ENCODE results near the gene SOX10. TPM values are rescaled to one million over a fixed set of nuclear protein-coding genes. Genes with fewer than 3 reads are reported as not detected.

Gene SOX10
- total and polyA plus RNA-seq, 2 of the 13 experiments (the other 11 are each of a cell fraction or from before 2014, with no cell fraction given), result not detected

DNA sequence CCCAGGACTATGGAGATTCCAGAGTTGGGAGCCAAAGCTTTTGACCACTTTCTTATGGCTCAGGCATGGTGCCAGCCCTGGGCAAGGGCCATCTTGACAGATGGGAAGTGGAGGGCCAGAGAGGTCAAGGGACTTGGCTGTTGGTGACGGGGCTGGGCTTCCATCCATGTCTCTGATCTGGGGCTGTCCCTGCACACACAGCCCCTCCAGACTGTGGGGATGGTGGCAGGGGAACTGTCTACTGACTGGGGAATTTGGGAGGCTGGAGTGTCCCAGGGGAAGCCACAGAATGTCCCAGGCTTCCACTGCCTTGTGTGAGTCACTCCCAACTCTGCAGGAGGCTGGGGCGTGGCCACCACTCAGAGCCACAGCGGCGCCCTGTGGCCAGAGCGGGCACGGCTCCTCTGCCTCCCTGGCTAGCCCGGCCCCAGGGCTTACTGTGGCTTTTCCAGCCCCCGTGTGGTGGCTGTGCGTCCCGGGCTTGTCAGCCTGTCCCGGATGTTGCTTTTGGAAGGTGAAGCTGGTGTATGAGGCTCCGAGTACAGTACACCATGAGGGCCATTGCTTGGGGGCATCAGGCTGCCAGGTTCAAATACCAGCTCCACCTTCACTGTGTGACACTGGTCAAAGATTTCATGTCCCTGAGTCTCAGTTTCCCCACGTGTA is 50.5 kb downstream of the SOX10 start (continued):
- TF ChIP-seq, protein P1, sequence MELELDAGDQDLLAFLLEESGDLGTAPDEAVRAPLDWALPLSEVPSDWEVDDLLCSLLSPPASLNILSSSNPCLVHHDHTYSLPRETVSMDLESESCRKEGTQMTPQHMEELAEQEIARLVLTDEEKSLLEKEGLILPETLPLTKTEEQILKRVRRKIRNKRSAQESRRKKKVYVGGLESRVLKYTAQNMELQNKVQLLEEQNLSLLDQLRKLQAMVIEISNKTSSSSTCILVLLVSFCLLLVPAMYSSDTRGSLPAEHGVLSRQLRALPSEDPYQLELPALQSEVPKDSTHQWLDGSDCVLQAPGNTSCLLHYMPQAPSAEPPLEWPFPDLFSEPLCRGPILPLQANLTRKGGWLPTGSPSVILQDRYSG (CRISPR knock-in tag; IDR thresholded peaks at IDR 0.05), result peak; percentile 70; the same call in 1 of the 2 replicates
- TF ChIP-seq, protein P2, sequence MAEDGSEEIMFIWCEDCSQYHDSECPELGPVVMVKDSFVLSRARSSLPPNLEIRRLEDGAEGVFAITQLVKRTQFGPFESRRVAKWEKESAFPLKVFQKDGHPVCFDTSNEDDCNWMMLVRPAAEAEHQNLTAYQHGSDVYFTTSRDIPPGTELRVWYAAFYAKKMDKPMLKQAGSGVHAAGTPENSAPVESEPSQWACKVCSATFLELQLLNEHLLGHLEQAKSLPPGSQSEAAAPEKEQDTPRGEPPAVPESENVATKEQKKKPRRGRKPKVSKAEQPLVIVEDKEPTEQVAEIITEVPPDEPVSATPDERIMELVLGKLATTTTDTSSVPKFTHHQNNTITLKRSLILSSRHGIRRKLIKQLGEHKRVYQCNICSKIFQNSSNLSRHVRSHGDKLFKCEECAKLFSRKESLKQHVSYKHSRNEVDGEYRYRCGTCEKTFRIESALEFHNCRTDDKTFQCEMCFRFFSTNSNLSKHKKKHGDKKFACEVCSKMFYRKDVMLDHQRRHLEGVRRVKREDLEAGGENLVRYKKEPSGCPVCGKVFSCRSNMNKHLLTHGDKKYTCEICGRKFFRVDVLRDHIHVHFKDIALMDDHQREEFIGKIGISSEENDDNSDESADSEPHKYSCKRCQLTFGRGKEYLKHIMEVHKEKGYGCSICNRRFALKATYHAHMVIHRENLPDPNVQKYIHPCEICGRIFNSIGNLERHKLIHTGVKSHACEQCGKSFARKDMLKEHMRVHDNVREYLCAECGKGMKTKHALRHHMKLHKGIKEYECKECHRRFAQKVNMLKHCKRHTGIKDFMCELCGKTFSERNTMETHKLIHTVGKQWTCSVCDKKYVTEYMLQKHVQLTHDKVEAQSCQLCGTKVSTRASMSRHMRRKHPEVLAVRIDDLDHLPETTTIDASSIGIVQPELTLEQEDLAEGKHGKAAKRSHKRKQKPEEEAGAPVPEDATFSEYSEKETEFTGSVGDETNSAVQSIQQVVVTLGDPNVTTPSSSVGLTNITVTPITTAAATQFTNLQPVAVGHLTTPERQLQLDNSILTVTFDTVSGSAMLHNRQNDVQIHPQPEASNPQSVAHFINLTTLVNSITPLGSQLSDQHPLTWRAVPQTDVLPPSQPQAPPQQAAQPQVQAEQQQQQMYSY (CRISPR knock-in tag; IDR thresholded peaks at IDR 0.05), result no peak
- TF ChIP-seq CENPX (CRISPR knock-in tag; IDR thresholded peaks at IDR 0.05) (no peak), MED8 (CRISPR knock-in tag; IDR thresholded peaks at IDR 0.05; ENCODE audit: insufficient replicate concordance) (no peak), ZFP37 (CRISPR knock-in tag; IDR thresholded peaks at IDR 0.05; ENCODE audit: borderline replicate concordance) (no peak), ZNF274 (CRISPR knock-in tag; IDR thresholded peaks at IDR 0.05) (no peak), ZNF782 (CRISPR knock-in tag; IDR thresholded peaks at IDR 0.05; ENCODE audit: borderline replicate concordance) (0 out of 2 replicates have a peak, but pooled peaks have one; percentile 72), ZNF30 (CRISPR knock-in tag; IDR thresholded peaks at IDR 0.05) (no peak), RELA (CRISPR knock-in tag; IDR thresholded peaks at IDR 0.05) (no peak), NR1H2 (CRISPR knock-in tag; IDR thresholded peaks at IDR 0.05; ENCODE audit: borderline replicate concordance, low read depth) (no peak), NFYC (CRISPR knock-in tag; IDR thresholded peaks at IDR 0.05) (peak; percentile 31; the same call in 1 of the 2 replicates), SP2 (CRISPR knock-in tag; IDR thresholded peaks at IDR 0.05) (no peak)
- TF ChIP-seq, protein P3, sequence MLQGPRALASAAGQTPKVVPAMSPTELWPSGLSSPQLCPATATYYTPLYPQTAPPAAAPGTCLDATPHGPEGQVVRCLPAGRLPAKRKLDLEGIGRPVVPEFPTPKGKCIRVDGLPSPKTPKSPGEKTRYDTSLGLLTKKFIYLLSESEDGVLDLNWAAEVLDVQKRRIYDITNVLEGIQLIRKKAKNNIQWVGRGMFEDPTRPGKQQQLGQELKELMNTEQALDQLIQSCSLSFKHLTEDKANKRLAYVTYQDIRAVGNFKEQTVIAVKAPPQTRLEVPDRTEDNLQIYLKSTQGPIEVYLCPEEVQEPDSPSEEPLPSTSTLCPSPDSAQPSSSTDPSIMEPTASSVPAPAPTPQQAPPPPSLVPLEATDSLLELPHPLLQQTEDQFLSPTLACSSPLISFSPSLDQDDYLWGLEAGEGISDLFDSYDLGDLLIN (CRISPR knock-in tag; IDR thresholded peaks at IDR 0.05; ENCODE audit: borderline replicate concordance), result no peak
- TF ChIP-seq, protein P4, sequence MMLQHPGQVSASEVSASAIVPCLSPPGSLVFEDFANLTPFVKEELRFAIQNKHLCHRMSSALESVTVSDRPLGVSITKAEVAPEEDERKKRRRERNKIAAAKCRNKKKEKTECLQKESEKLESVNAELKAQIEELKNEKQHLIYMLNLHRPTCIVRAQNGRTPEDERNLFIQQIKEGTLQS (CRISPR knock-in tag; IDR thresholded peaks at IDR 0.05), result no peak; the same call in 1 of the 2 replicates
- TF ChIP-seq, protein P5, sequence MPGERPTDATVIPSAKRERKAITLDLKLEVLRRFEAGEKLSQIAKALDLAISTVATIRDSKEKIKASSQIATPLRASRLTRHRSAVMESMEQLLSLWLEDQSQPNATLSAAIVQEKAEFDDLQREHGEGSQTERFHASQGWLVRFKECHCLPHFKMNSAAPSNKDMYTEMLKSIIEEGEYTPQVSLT (CRISPR knock-in tag; IDR thresholded peaks at IDR 0.05; ENCODE audit: borderline replicate concordance, low read depth), result no peak
- TF ChIP-seq, protein P6, sequence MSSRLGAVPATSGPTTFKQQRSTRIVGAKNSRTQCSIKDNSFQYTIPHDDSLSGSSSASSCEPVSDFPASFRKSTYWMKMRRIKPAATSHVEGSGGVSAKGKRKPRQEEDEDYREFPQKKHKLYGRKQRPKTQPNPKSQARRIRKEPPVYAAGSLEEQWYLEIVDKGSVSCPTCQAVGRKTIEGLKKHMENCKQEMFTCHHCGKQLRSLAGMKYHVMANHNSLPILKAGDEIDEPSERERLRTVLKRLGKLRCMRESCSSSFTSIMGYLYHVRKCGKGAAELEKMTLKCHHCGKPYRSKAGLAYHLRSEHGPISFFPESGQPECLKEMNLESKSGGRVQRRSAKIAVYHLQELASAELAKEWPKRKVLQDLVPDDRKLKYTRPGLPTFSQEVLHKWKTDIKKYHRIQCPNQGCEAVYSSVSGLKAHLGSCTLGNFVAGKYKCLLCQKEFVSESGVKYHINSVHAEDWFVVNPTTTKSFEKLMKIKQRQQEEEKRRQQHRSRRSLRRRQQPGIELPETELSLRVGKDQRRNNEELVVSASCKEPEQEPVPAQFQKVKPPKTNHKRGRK (CRISPR knock-in tag; IDR thresholded peaks at IDR 0.05), result no peak

Data from HepG2 (cell line).